Effector CD4-positive, alpha-beta T cell (primary cell): ENCODE data around the gene BLVRB.
"Not testable (repeated sequence)": the region's sequence is repeated elsewhere in the genome, so short reads cannot be mapped to it uniquely, and the experiment has no call there.

Experiments
- DNase-seq: peaks from one replicate; pipeline ENCODE4 v3.0.0-alpha.2; 2020

BLVRB gene

DNA sequence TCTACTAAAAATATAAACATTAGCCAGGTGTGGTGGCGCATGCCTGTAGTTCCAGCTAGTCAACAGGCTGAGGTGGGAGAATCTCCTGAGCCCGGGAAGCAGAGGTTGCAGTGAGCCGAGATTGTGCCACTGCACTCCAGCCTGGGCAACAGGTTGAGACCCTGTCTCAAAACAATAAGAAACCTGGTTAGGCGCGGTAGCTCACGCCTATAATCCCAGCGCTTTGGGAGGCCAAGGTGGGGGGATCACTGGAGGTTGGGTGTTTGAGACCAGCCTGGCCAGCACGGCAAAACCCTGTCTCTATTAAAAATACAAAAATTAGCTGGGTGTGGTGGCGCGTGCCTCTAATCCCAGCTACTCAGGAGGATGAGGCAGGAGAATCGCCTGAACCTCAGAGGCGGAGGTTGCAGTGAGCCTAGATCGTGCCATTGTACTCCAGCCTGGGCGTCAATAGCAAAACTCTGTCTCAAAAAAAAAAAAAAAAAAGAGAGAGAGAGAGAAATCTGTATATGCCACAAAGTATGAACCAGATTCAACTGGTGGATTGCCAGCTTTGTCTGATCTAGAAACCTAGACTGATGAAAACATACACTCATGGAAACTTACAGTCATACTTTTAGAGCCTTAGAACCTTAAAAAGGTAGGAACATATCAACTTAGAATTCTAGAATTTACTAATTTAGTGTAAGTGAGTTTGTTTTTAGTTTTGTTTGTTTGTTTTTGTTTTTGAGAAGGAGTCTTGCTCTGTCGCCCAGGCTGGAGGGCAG is 10.5 kb upstream of the BLVRB start:
- not testable (repeated sequence) for DNase-seq

DNA sequence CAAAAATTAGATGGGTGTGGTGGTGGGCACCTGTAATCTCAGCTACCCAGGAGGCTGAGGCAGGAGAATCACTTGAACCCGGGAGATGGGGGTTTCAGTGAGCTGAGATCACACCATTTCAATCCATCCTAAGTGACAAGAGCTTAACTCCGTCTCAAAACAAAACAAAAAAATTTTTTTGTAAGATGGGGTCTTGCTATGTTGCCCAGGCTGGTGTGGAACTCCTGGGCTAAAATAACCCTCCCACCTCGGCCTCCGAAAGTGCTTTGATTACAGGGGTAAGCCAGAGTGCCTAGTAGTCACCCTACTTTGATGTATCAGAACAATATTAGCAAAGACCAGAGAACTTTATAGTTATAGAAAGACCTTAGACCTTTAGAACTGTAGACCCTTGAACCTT is 9.2 kb upstream of the BLVRB start:
- no peak for DNase-seq

DNA sequence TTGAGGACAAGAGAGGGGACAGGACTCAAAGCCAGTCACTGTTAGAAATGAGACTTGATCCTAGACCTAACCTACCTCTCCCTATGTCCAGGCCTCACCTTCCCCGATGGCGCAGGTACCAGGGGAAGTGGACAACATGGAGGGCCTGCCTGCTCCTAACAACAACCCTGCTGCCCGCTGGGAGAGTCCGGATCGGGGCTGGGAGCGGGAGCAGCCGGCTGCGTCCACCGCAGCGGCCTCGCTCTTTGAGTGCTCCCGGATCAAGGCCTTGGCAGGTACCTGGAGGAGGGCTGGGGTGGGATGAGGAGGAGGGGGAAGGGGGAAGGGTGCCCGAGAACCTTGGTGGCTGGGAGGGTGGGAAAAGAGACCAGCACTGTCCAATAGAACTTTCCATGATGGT is 7.0 kb upstream of the BLVRB start:
- no peak for DNase-seq

DNA sequence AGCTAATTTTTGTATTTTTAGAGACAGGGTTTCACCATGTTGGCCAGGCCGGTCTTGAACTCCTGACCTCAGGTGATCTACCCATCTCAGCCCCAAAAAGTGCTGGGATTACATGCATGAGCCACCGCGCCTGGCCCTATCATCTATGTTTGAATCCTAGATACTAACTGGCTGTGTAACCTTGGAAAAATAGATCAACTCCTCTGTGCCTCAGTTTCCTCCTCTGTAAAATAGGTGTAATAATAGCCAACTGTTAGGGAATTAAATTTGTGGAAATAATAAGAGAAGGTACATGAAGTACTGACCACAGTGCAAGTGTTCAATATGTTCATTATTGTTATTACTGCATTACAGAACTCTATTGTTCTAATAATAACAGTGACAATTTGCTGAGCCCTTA is 5.6 kb upstream of the BLVRB start:
- no peak for DNase-seq

DNA sequence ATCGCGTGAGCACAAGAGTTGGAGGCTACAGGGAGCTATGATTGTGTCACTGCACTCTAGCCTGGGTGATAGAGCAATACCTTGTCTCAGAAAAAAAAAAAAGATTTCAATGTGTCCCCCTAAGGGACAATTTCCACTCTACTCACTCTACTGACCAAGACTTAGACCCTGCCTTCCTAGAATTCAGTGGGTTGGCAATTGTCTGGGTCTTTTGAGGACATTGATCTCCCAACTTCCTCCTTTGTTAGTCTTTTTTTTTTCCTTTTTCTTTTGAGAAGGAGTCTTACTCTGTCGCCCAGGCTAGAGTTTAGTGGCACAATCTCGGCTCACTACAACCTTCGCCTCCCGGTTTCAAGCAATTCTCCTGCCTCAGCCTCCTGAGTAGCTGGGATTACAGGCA is 3.5 kb upstream of the BLVRB start:
- no peak for DNase-seq

DNA sequence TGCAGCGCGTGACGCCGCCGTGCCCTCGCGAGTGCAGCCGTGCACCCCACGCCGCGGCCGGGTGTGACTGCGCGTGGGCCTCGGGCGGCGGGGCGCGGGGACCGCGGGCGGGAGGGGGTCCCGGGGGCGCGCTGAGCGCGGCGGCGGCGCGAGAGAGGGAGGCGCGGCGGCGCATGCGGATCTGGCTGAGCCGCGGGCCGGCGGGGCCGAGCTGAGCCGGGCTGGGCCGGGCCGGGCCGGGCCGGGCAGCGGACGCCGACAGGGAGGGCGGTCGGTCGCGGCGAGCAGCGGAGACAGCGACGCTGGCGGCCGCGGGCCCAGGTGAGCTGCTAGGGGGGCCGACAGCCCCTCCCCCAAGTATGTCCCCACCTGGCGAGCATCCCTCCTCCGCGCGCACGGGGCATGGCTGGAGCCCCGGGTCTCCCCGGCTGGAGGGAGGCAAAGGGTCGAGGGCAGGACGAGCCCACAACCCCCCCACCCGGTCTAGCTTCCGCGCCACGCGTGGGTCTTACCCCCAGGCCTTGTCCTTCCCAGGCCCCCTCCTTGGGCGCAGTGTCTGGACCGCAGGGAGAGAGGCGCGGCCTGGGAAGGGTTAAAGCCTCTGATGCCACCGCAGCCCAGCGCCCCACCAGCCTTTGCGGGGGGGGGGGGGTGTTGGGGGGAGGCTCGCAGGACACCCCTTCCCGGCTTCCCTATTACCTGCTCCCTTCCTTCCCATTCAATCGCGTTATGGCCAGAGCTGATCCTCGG is 1.6 kb upstream of the BLVRB start, which contains the start of gene SPTBN4:
Gene SPTBN4, plus strand, starts transcription at position 17 of the 750 bp plus-strand sequence. CDS start 5,621 bp downstream, outside the sequence.
- no peak for DNase-seq

DNA sequence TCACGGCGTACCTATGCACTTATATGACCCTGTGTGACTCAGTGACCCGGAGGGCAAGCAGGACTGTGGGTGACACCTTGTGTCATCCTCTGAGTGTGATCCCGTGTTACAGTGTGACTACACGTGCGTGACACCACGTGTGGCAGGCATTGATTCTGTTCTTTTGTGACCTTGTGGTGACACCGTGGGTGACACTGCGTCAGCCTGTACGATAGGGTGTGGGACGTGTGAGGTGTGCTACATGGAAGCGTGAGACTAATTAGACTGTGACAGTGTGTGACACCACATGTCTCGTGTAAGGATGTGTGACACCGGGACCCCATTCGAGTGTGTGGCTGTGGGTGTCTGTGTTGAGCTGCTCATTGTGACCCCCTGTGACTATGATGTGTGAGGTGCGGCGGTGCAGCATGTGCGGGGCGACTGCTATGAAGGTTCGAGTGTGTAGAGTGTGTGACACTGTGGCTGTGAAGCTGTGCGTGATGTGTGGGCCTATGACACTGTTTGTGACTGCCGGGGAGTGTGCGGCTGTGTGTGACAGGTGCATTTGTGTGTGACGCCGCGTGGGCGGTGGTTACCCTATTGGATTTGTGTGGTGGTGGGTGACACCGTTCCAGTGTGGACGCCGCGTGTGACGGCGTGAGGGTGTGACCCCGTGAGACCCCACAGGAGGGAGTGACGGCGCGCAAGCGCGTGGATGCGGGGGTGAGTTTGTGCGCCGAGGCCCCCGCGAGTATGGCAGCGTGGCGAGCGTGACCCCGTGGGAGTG is 857 bp upstream of the BLVRB start:
- peak; percentile 69 for DNase-seq

DNA sequence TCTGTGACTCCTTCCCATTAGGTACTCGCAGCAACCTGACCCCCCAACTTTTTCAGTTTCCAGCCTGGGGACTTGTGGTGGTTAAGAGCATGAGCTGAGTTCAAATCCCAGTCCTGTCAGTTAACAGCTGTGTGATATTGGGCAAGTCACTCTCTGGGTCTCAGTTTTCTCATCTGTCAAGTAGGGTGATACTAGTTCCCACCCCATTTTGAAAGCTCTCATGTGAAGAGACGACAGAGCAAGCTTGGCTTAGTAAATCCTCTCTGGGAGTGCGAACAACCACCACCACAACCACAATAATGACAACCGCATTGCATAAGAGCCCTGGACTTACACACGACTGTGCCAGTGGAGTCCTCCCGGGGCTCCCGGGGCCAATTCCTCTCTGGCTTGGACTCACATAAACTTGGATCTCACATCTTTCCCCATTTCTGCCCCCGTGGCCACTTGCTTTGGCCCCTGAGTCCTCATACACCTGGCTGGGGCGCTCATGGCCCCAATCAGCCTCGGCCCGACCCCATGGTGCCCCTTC is 454 bp downstream of the BLVRB start:
- DNase-seq: no peak

DNA sequence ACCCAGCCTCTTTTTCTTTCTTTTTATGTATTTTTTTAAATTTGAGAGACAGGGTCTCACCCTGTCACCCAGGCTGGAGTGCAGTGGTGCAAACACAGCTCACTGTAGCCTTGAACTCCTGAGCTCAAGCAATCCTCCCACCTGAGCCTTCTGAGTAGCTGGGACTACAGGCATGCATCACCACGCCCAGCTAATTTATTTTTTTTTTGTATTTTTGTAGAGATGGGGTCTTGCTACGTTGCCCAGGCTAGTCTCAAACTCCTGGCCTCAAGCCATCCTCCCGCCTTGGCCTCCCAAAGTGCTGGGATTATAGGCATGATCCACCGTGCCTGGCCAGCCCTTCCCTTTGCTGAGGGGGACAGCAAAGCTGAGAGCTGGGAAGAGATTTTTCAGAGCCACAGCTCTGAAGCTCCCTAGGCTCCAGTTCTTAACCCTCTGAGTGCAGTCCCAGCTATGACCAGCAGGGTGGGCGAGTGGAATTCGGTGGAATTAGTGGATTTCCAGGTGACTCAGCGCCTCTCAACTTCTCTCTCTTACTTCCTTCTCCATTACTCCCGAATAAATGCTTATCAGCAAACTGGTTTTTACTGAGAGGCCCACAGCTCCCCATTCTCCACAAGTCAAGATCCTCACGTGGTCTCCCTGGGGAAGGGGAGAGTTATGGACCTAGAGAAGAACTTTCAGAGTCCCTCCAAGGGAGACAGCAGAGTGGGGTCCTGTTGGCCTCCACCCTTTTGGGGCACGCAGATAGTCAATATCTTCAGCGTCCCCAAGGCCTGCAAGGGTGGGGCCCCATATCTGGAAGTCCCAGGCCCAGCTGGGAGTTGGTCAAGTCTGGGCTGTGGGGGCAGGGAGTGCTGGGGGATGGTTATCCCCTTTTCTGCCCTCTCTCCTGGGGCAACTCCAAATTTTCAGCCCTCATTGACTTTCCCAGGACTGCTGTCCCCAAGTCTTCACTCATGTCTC is 1.2 kb downstream of the BLVRB start:
- DNase-seq: peak; percentile 64

DNA sequence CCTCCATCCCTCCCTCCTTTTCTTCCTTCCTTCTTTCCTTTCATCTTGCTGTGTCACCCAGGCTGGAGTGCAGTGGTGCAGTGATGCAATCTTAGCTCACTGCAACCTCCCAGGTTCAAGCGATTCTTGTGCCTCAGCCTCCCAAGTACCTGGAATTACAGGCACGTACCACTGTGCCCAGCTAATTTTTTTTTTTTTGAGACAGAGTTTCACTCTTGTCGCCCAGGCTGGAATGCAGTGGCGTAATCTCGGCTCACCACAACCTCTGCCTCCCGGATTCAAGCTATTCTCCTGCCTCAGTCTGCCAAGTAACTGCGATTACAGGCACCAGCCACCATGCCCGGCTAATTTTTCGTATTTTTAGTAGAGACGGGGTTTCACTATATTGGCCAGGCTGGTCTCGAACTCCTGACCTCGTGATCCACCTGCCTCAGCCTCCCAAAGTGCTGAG is 1.9 kb downstream of the BLVRB start:
- DNase-seq: not testable (repeated sequence)

DNA sequence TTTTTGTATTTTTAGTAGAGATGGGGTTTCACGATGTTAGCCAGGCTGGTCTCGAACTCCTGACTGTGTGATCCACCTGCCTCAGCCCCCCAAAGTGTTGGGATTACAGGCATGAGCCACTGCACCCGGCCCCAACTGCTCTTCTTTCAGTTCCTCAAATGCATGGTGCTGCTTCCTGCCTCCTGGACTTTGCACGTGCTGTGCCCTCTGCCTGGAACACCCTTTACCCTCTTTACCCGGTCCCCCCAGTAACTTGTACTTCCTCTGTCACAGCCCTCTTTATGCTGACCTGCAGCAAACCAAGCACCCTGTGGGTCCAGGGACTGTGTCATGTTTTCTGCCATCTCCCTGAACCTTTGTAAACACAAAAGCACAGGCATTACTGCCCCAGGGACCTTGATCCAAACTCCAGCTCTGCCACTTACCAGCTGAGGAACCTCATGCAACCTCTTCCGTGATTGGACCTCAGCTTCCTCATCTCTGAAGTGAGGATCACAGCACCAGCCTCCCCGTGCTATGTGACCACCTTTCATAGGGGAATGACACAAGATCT is 3.8 kb downstream of the BLVRB start:
- no peak for DNase-seq

DNA sequence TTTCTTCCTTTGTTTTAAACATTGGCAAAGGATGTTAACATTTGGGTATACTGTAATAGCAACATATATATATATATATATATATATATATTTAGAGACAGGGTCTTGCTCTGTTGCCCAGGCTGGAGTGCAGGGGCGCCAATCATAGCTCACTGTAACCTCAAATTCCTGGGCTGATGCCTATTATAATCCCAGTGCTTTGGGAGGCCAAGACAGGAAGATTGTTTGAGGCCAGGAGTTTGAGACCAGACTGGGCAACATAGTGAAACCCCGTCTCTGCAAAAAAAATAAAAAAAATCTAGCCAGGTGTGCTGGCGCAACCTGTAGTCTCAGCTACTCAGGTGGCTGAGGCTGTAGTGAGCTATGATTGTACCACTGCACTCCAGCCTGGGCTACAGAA is 5.4 kb downstream of the BLVRB start:
- DNase-seq: no peak

DNA sequence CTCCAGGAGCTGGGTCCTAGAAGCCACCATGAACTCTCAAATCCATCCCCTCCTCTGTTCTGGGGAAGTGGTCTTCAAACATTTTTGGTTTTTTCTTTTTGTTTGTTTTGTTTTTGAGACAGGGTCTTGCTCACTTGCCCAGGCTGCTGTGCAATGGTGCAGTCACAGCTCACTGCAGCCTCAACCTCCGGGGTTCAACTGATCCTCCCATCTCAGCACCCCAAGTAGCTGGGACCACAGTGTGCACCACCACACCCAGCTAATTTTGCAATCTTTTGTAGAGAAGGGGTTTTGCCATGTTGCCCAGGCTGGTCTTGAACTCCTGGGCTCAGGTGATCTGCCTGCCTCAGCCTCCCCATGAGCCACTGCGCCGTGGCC is 7.0 kb downstream of the BLVRB start:
- DNase-seq: no peak

DNA sequence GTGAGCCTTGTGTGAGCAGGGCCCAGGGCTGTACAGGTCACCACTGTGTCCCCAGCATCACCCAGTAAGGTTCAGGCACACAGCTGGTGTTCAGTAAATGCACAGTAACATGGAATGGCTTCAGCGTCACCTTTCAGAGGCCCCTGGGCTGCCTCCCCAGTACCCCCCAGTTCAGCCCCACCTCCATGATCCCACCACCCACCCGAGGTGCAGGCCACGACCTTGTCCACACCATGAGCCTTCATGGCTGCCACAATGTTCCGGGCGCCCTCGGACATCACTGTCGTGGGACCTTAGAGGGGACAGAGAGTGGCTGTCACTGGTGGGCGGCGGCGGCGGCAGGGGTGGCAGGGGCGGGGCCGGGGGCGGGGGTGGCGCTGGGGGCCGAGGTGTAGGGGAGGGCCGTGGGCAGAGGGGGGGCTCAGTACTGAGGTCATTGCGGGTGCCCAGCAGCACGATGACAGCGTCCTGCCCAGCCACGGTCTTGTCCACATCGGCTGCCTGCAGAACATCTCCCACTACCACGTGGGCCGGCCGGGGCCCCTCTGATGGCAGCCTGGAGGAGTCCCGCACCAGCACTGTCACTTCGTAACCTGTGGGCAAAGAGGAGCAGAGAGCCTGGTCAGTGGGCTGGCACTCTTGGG is 7.5 kb downstream of the BLVRB start:
- no peak for DNase-seq

DNA sequence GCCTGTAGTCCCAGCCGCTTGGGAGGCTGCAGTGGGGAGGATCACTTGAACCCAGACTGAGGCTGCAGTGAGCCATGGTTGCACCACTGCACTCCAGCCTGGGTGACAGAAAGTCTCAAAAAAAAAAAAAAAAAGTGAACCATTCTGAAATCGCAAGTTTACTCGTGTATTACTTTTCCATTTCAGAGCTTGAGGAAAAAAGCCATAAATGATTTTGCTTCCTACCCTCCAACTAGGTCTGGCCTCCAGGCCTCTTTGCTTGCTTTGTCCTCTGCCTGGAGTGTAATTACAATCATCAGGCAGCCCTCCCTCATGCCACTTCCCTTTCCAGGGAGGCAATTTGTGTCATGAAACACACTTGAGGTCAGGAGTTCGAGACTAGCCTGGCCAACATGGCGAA is 8.5 kb downstream of the BLVRB start:
- no peak for DNase-seq

DNA sequence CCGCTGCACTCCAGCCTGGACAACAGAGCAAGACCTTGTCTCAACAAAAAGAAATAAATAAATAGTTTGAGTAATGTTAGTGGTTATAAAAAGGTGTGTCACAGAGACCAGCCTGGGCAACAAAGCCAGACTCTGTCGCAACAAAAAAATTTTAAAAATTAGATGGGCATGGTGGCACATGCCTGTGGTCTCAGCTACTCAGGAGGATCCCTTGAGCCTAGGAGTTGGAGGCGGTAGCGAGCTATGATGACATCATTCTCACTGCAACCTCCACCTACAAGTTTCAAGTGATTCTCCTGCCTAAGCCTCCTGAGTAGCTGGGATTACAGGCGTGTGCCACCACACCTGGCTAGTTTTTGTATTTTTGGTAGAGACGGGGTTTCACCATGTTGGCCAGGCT is 11.6 kb downstream of the BLVRB start:
- DNase-seq: not testable (repeated sequence)

DNA sequence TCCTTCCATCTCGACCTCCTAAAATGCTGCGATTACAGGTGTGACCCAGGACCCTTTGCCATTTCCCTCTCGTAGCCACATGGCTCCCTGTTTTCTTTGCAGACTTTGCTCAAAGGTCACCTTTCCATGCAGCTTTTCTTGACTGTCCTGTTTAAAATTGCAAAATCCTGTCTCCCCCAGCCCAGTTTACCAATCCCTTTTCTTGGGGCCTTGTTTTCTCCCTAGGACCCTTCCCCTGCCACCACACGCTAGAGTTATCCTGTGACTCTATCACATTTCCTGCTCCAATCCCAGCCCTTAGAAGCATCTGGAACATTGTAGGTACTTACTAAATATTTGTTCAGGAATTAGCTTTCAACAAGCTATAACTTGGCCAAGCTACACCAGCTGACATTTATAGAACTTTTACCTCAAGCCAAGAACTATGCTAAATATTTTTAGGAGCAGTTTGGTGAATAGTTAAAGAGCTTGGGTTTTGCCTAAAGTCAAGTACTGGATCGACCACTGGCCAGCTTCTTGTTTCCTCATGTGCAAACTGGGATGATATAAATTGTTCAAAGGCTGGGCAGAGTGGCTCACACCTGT is 12.3 kb downstream of the BLVRB start:
- DNase-seq: no peak

DNA sequence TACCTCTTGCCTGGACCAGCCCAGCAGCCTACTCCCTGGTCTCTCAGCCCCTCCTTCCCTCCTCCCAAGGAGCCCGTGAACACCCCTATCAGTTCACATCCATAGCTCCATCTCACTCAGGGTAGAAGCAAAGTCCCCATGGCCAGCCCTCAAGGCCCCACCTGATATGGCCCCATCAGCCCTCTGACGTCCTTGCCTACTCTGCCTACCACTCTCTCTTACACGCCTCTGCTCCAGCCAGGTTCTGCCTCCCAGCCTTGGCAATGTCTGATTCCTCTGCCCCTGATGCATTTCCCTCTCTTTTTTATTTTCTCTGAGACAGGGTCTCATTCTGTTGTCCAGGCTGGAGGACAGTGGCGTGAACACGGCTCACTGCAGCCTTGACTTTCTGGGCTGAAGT is 13.5 kb downstream of the BLVRB start:
- no peak for DNase-seq

DNA sequence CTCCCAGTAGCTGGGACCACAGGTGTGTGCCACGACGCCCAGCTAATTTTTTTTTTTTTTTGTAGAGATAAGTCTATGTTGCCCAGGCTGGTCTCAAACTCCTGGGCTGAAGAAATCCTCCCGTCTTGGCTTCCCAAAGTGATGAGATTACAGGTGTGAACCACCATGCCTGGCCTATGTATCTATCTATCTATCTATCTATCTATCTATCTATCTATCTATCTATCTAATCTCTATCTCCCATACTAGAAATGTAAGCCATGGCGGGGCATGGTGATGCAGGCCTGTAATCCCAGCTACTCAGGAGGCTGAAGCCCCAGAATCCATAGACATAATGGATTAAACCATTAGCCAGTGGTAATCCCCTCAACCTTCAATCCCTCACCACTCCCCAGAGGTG is 14.9 kb downstream of the BLVRB start:
- no peak for DNase-seq

DNA sequence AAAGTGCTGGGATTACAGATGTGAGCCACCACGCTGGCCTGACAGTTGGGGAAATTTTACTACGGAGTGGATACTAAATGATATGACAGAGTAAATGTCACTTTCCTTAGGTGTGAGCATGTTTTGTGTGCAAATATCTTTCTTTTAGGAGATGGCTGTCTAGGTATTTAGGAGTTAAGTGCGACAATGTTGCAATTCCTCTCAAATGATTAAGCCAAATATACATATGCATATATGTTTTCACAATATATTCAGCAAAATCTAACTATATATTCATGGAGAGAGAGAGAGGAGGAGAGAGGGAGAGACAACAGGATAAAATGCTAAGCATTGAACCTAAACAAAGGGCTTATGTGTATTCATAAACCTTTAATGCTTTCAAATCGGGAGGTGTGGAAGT is 16.0 kb downstream of the BLVRB start:
- DNase-seq: no peak
